ENCODE measurements around the gene RMDN3.
A peak's percentile ranks its signal among the peaks of the same experiment; 100 is the strongest.

Gene RMDN3

DNA sequence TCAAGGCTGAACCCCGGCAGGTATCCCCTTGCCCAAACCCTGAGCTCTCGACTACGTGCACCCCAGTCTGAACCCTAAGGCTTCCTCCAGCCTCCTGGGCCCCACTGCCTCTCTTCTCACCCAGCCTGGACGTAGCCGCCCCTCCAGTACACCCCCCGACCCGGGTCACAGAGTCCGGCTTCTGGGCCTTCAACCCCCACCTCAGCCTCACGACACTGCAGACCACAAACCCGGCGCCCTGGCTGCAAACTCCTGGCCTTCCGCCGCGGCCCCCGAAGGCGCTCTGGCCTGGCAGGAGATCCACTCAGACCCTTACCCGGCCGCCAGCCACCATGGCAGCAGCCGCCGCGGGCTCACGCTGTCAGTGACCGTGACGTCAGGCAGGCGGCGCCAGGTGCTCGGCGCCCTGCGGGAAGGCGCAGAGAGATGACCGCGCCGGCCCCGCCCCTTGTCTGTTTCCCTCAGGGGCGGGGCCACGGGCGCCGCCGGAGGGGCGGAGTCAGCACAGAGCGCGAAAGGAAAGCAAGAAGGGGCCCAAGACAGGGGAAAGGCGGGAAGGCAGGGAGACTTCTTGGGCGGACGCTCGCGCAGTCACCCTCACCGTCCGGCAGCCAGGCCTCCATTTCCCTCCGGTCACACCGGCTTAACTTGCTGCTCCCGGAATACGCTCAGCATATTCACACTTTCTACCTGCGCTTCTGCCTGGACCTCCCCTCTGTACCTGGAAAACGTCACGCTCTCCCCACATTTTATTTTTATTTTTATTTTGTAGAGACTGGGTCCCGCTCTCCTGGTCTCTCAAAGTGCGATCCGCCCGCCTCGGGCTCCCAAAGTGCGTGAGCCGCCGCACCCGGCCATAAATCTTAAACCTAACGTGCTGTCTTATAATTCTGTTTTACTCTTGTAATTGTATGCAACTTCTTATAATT lies at the start of gene RMDN3:
TSS of gene RMDN3 (minus strand) at position 372 of the 929 bp plus-strand sequence. CDS start 471 bp downstream, outside the sequence.
- DNase-seq (ENCODE audit: low spot score) = peak; percentile 94

DNA sequence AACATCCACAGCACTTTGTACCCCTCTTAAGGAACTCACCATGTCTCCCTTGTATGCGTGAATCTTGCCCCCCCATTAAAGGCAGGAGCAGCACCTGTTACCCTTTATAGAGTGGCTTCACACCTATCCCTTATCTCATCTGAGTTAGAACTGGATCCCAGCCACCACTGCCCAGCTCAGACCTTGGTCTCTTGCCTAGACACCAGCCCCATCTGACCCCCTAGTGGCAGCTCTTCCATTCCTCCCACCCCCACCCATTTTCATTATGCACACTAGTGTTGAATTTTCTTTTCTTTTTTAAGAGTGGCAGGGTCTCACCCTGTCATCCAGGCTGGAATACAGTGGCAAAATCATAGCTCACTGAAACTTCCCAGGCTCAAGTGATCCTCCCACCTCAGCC lies 48.6 kb upstream of the RMDN3 start:
- DNase-seq (ENCODE audit: low spot score) = no peak

- DNase-seq (ENCODE audit: low spot score) = no peak
Measured at GRCh38 chr15:40803076-40803475, 48.0 kb upstream of the RMDN3 start.

GRCh38 chr15:40799523-40799922 lies 44.5 kb upstream of the RMDN3 start:
- no peak for DNase-seq (ENCODE audit: low spot score)

DNA sequence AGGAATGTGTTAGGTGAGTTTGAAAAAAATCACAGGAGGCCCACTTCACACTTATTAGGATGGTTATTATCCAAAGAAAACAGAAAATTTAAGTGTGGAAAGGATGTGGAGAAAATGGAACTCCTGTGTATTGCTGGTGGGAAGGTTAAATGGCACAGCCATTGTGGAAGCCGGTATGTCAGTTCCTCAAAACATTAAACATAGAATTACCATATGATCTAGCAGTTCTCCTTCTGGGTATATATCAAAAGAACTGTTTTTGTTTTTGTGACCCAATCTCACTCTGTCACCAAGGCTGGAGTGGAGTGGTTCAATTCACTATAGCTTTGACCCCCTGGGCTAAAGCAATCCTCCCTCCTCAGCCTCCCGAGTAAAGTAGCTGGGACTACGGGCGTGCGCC lies 41.5 kb upstream of the RMDN3 start:
- DNase-seq (ENCODE audit: low spot score) = no peak

- DNase-seq (ENCODE audit: low spot score) = no peak
Measured at GRCh38 chr15:40796041-40796440, 41.0 kb upstream of the RMDN3 start.

GRCh38 chr15:40793216-40793989 lies 38.3 kb upstream of the RMDN3 start:
- DNase-seq (ENCODE audit: low spot score) = no peak

DNA sequence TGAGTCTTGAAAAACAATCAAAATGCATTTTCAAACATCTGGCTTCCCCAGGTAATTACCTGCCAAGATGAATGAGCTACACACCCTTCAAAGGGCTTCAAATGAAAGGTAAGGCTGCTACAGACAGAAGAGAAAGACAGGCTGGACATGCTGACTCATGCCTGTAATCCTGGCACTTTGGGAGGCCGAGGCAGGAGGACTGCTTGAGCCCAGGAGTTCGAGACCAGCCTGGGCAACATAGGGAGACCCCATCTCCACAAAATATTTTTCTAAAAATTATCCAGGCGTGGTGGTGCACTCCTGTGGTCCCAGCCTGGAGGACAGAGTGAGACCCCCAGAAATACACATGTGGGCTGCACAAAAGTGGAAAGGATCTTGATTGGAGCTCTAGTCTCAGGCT lies 37.3 kb upstream of the RMDN3 start:
- DNase-seq (ENCODE audit: low spot score) = no peak

GRCh38 chr15:40790718-40791117 lies 35.7 kb upstream of the RMDN3 start:
- no peak for DNase-seq (ENCODE audit: low spot score)

DNA sequence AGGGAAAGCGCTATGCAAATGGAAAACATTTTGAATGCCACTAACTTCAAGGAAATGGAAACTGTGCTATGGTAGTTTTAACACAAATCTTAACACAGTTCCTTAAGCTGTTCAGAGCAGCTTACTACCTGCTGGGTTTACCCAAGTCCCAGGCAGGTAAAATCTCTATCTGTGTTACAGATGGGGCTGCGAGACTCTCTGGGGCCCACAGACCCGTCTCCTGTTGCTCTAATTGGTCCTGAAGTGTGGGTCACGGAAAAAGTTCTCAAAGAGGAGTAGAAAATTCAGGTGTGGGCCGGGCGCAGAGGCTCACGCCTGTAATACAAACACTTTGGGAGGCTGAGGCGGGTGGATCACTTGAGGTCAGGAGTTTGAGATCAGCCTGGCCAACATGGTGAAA lies 34.9 kb upstream of the RMDN3 start:
- no peak for DNase-seq (ENCODE audit: low spot score)

DNA sequence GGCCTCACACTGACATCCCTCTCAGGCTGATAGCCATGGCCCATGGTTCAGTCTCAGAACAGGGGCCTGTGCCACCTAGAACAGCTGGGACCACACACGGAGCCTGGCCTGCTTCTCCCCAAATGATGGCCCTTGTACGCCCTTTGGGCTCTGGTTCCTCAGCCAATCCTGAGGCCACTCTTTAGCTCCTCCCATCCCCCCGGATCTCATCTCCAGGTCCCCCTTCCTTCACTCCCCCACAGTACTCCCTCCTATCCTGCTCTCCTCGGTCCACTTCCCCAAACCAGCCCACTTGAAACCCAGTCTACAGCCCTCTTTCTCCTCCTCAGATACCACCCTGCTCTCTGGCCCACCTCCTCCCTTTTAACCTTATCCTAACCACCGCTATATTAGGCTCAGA lies 34.1 kb upstream of the RMDN3 start:
- DNase-seq (ENCODE audit: low spot score) = no peak

GRCh38 chr15:40787991-40788390 lies 32.9 kb upstream of the RMDN3 start:
- no peak for DNase-seq (ENCODE audit: low spot score)

- no peak for DNase-seq (ENCODE audit: low spot score)
Measured at GRCh38 chr15:40787344-40787841, 32.3 kb upstream of the RMDN3 start.

DNA sequence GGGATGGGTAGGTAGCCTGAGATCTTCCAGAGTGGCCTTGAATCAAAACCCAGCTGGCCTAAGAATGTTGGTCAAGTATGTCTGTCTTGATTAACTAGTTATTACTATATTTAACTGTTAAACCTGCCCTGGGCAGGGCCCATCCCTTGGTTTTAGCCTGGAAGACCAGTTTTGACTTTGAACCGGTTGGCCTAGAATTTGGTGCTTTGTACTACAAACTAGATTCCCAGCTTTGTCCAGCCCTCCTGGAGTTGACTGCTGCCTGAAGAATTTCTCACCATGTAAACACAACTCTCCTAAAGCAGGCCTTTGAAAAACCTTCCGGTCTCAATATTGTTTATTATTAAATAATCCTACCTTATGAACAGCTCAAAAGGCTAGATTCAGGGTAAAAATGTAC lies 30.8 kb upstream of the RMDN3 start:
- no peak for DNase-seq (ENCODE audit: low spot score)

DNA sequence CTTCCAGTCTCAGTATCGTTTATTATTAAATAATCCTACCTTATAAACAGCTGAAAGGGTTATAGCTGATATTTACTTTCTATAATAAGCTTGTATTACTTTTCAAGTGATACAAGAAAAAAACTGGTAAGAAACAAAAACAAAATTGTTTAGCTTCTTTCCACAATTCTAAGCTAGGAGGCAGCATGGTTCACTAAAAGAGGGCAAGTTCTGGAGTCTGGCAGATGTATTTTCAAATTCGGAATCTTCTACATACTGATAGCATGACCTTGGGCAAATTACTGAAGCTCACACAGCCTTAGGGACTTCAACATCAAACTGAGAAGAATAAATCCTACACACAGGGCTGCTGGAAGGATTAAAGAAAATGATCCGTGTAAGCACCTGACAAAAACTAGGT lies 30.1 kb upstream of the RMDN3 start:
- DNase-seq (ENCODE audit: low spot score) = no peak

- DNase-seq (ENCODE audit: low spot score) = peak; percentile 27
Measured at GRCh38 chr15:40782609-40783227, 27.7 kb upstream of the RMDN3 start.

DNA sequence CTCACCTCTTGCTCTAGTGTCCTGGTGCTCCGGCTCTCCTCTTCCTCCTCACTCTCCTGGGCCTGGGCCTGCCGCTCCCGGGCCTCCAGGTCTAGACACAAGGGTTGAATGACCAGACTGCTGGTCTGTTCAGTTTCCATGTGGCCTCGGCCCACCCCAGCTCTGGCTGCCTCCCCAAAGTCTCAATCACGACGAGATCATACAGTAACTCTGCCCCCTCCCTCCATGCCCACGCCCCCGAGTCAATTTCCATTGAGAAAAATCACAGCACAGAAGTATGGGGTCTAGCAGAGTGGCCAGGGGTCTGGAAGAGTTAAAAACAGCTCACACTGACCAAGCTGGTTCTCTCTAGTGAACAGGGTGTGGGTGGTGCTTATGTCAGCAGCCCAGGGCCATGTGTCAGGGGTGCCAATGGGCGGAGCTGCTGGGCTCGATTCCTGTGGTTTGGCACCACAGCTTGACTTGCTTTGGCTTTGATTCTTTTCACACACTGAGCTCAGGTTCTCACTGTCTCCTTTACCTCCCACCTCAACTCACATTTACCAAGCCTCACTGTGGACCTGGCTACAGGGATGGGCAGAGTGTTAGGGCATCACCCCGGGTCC lies 21.6 kb upstream of the RMDN3 start:
- no peak for DNase-seq (ENCODE audit: low spot score)

- DNase-seq (ENCODE audit: low spot score) = no peak
Measured at GRCh38 chr15:40775740-40776536, 20.9 kb upstream of the RMDN3 start.

GRCh38 chr15:40775007-40775406 lies 20.0 kb upstream of the RMDN3 start:
- DNase-seq (ENCODE audit: low spot score) = no peak

GRCh38 chr15:40773902-40774301 lies 18.8 kb upstream of the RMDN3 start:
- no peak for DNase-seq (ENCODE audit: low spot score)

DNA sequence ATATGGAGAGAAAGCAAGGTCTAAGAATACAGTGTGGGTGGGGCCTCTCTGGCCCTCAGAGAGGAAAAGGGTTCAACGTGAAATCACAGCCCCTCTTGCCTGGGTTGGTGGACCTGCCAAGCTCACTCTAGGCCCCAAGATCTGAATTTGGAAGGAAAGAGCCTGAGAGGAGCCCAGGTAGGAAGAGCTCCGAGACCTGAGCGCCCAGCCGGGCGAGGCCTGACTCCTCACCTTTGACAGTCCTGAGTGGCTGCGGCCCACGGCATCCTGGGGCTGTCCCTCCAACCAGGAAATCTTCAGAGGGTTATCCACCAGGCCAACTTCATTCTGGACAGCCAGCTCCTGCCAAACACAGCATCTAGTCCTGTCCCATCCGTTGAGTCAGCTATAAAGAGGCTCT lies 18.4 kb upstream of the RMDN3 start:
- no peak for DNase-seq (ENCODE audit: low spot score)

Data from Ammon's horn (tissue), 1 donor.